DMS 273 treated with DMSO at 0.1 percent for 48 hours (cell line): ENCODE measurements around the gene EEA1.

Experiments used
- DNase-seq: peaks from one replicate; lab custom pipeline; 2025; lab: John Stamatoyannopoulos, UW

Gene EEA1

DNA sequence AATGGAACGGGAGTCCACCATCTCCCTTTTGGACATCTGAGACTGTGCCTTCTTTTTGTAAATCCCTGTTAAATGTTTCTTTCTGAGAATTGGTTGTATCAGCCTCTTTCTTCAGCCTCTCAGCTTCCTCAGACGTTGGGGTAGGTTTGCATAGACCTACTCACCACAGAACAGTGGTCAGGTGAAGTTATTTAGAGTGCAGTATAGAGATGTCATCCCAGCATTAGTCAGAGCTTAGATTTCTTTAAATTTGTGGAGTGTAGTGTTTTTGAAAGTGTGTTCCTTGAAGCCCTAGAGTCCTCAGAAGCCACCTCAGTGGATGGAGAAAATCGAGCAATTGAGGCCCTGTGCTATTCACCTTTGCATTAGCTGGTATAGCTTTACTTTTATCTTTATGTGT is 8.9 kb upstream of the EEA1 start:
- DNase-seq: no peak

DNA sequence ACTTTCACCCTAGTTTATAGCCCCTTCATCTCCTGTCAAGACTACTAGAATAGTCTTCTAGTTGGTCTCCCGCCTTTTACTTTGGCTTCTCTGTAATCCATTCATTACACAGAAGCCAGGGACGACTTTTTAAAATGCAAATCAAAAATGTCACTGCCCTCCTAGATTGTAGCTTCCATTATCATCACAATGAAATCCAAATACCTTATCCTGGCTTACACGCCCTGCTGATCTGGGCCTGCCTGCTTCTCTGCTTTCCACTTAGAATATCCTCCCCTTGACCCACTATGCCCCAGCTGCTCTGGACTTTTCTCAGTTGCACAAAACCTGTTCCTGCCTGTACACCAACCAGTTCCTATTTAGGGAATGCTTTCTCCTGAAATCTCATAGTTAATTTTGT is 4.5 kb upstream of the EEA1 start:
- DNase-seq: no peak

DNA sequence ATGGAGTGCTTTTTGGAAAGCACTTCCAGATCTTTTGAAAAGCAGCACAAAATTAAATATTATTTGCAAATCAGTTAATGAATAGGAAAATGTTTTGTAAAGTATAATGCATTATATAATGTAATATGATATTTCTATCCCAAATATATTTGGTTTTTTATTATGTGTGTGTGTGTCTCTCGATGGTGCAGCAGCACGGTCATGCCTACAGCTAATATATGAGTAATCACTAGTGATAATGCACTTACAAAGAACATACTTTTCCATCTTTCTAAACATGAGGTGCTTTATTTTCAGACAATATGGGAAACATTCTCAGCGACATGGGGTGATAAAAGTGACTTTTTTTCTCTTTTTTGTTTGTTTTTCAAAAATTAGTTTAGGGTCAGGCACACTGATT is 1.3 kb upstream of the EEA1 start:
- DNase-seq: no peak

DNA sequence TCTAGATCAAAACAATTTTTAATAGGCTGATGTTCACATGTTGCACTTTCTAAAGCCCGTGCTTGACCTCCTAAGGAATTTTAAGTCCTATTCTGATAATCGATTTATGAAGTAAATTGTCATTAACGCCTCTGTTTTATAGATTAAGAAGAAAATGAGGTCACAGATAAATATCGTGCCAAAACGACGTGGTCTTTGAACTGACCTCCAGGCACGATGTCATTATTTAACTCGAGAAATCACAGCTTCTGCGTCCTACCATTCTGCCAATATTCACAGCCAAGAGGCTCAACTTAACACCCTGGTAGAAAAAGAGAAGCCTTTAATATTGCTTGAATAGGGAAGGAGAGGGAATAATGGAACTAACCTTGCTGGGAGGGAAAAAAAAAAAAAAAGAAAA is 888 bp upstream of the EEA1 start:
- no peak for DNase-seq

DNA sequence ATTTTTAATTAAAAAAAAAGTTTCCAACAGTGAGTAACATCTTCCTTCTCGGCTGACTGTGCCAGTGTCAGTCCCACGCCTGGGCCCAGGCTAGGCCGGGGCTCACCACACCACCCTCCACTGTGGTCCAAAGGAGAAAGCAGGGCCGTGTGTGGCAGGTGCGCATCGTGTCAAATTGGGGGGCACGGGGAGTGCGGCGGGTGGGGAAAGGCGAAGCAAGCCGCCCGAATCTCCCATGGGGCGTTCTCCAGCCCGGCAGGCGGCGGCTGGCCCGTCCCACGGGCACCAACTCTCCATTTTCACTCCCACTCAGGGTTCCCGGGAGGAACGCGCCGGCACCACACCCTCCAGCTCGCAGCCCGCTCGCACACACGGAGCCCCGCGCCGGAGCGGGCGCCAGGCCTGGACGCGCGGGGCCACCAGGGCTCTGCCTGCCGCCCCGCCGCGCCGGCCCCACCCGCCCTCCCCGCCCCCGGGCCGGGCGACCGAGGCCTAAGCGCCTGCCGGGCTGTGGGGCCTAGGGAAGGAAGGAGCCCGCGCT is 604 bp downstream of the EEA1 start:
- DNase-seq: no peak

DNA sequence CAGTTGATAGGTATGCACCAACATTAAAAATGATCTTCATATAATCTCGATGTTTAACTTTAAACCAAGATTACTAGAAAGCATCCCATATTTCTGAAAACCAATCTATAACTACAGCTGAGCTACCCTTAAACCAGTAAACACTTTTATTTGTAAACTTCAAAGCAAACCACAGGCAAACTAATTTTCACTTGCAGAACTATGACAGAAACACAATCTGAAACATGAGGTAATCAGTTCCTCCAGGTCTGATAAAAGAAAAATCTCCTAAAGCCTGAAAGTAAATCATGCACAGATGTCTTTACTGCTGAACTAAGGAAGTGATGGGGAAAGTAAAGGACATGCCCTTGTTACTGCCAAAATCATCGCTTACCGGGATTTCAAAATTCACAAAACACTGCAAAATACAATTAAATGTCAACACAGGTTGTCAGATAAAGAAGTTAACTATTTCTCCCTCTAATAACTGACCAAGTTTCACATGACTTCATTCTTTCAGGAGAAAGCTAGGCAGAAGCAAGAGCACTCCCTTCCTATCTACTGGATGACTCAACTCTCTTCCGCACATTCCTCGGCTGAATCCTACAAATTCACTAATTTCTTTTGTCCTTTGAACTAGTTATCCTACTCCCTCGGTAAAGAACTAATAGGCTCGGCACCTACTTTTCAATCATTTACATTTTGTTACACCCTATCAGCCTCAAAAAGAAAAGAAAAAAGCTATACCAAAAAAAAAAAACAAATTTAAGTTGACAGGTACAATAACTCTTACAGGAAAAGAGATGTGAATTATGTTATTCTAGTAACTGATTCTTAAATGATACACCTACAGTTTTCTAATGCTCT is 1.4 kb downstream of the EEA1 start:
- DNase-seq: no peak

DNA sequence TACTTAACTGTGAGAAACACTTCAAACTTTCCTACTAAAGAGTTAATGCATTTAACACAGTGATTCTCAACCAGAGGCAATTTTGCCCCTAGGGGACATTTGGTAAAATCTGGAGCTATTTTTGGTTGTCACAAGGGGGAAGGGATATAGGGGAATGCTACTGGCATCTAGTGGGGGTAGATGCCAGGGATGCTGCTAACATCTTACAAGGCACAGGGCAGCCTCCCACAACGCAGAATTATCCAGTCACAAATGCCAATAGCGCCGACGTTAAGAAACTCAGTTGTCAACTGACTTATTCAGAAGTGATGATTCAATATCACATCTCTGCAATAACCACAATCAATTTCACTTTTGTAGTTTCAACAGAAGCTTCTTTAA is 2.0 kb downstream of the EEA1 start:
- DNase-seq: no peak

DNA sequence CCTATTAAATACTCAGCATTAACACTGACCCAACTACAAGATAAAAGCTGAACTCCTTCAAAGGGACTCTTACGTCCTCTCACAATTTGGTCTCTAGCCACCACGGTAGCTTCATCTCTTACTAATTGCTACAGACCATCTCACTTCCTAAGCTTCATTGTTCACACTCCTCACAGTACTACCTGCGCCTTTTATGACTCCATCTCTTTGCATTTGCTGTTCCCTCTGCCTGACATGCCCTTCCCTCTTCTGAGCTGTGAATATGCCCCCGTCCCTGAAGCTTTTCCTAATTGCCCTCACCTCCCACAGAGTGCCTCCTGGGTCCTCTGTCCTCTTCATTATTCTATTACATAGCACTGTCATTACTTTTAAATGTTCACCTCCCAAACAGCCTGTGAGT is 2.5 kb downstream of the EEA1 start:
- no peak for DNase-seq

DNA sequence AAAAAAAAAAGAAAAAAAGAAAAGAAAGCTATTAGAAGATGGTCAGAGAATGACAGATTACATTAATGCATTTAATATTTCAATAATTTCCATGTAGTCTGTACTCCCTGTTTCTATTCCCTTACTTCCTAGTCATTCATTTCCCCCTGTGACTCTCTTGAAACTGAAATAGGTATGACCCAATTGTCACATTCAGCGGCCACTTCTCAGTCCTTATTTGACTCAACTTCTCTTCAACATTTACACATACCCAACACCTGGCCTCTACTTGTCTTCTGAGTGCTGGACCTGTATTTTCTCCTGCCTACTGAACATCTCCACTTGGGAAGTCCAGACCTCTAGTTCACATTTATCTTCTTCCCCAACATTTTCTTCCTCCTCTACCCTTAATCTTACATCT is 7.2 kb downstream of the EEA1 start:
- DNase-seq: no peak

DNA sequence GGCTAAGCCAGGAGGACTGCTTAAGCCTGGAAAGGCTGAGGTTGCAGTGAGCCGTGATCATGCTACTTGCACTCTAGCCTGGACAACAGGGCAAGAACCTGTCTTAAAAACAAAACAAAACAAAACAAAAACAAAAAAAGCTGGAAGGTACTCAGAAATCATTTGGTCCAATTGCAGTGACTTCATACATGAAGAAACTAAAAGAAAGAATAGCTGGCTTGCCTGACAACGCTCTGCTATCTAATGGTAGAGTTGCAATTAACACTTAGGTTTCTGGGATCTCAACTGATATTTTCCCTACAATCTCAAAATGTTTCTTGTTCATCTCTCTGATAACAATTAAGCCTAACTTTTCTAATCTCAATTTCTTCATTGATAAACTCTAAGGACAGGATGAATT is 13.7 kb downstream of the EEA1 start:
- DNase-seq: no peak

DNA sequence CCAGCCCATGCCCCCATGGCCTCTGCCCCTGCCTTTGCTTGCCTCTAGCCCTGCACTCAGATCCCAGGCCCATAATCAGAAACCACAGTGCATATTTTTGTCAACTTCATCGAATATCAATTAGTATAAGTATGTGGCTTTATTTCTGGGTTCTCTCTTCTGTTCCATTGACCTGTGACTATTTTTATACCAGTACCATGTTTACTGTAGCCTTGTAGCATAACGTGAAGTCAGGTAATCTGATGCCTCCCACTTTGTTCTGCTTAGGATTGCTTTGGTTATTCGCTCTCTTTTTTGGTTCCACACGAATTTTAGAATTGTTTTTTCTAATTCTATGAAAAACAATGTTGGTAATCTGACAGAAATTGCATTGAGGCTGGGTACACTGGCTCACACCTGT is 14.9 kb downstream of the EEA1 start:
- DNase-seq: no peak

DNA sequence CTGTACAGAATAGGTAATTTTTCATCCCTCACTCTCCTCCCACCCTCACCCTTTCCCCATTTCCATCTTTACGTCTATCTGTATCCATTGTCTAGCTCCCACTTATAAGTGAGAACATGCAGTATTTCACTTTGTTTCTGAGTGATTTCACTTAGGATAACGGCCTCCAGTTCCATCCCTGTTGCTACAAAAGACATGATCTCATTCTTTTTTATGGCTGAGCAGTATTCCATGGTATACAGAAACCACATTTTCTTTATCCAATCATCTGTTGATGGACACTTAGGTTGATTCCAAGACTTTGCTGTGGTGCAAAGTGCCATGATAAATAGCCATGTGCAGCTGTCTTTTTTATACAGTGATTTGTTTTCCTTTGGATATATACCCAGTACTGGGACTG is 16.4 kb downstream of the EEA1 start:
- no peak for DNase-seq

DNA sequence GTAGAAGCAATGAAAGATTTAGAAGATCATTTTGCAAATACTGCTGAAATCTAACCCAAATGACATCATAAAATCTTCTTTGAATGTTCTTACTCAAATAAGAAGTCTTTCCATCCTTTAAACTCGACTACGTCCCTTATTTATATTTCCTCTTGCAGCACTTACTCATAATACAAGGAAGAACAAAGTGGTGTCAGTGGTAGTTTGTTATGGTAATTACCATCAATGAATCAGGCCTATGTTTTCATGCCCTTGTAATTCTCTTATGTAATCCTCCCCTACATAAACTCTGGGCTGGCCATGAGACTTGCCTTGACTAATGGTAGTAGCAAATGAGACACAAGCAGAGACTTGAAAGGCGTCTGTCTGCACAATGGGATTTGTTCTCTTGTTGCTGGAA is 17.0 kb downstream of the EEA1 start:
- no peak for DNase-seq

DNA sequence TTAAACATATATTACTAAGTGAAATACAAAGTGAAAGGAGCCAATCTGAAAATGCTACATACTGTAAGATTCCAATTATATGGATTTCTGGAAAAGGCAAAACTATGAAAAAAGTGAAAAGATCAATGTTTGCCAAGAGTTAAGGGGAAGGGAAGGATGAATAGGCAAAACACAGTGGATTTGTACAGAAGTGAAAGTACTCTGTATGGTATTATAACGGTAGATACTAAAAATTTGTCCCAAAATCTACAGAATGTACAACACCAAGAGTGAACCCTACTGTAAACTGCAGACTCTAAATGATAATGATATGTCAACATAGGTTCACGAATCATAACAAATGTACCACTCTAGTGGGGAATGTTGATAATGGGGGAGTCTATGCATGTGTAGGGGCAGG is 17.8 kb downstream of the EEA1 start:
- no peak for DNase-seq

DNA sequence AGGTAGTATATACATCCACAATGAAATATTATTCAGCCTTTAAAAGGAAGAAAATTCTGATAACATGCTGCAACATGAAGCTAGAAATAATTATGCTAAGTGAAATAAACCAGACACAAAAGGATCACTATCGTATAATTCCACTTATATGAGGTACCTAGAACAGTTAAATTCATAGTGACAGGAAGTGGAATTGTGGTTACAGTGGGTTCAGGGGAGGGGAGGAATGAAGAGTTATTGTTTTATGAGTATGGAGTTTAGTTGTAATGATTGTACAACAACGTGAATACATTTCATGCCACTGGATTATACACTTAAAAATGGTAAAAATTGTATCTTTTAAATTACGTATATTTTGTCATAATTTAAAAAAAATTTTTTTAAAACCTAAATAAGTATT is 21.0 kb downstream of the EEA1 start:
- DNase-seq: no peak

DNA sequence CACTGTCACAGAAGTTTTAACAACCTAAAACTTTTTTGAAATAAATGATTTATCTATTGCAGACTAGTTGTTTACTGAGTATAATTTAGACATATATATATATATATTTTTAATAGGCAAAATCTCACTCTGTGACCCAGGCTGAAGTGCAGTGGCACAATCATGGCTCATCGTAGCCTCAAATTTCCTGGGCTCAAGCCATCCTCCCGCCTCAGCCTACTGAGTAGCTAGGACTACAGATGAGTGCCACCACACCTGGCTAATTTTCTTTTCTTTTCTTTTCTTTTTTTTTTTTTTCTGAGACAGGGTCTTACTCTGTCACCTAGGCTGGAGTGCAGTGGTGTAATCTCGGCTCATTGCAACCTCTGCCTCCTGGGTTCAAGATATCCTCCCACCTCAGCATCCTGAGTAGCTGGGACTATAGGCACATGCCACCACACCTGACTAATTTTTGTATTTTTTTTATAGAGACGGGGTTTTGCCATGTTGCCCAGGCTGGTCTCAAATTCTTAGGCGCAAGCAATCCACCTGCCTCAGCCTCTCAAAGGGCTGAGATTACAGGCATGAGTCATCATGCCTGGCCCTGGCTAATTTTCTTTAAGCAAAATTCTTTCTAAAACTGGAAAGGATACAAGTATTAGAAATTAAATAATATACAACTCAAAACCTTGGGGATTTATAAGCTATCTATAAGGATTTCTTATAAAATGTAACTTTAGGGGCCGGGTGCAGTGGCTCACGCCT is 23.1 kb downstream of the EEA1 start:
- no peak for DNase-seq

DNA sequence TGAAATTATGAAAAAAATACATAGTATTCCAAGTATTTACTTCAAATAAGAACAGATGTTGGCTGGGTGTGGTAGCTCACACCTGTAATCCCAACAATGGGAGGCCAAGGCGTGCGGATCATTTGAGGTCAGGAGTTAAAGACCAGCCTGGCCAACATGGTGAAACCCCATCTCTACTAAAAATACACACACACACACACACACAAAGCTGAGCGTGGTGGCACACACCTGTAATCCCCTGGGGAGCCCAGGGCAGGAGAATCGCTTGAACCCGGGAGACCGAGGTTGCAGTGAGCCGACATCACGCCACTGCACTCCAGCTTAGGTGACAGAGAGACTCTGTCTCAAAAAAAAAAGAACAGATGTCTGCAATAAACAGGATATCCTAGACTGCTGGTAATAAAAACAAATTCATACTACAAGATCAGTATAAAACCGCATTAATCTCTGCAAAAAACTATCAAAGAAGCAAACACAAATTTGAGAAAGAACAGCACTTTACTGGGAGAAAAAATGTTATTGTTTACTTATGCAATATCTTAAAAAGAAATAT is 23.8 kb downstream of the EEA1 start:
- no peak for DNase-seq

DNA sequence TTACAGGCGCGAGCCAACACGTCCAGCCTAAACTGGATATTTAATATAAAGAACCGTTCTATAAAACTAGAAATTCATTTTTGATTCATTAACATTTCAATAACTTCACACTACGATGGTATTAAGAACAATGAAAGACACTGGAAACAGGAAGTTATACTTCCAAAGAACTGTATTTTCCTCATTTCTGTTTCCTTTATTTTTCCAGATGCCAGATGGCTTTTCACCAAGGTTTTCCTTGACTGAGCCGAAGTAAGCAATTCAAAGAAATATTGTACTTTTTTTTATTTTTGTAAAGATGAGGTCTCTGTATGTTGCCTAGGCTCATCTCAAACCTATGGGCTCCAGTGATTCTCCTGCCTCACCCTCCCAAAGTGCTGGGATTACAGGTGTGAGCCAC is 28.2 kb downstream of the EEA1 start:
- no peak for DNase-seq

DNA sequence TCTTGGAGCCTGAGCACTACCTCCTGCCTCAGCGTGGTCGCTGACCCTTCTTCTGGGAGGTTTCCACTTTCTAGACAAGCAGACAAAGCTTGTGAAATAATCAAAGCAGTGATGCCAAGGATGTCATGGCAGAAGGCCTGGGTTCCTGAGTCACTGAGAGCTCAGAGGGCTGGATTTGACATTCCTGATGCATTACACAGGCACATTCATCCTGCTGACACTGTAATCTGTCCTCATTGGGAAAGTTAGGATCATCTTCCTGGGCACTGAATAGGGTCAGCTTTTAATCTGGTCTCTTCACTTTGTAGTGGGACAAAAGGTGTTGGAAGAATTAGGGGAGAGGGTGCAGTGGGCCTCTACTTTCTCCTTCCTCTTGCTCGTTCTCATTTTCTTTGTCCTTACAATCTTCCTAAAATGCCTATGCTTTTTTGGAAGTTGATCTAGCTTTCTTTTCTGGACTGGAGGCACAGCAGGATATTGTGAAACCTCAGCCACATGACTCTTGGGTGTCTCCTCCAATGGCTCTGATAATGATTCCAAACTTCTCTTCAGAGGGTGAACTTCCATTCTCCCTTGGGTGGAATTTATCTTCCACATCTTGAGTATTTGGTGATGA is 29.6 kb downstream of the EEA1 start:
- DNase-seq: no peak

DNA sequence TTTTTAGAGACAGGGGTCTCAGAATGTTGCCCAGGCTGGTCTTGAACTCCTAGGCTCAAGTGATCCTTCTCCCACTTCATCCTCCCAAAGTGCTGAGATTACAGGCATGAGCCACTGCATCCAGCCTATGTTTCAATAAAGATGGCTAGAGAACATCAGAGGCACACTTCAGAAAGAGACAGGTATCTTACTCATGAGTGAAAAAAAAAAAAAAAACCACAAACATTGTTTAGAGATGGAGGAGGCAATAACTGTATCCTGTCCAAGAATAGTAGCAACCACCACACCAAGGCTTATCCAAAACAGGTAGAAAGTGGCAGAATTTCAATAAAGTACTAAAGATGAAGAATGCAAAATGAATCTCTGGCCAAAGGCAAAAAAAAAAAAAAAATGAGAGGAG is 30.3 kb downstream of the EEA1 start:
- DNase-seq: no peak

DNA sequence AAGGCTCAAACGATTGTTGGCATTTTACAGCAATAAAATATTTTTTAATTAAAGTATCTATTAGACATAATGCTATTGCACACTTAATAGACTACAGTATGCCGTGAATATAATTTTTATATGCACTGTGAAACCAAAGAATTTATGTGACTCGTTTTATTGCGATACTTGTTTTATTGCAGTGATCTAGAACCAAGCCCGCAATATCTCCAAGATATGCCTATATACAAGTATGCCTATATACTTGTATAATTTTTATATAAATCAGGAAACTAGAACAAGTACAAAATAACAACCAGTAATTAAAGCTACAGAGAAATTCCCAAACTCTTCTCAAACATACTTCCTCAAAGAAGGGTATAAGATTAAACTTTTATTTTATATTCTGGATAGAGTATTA is 31.3 kb downstream of the EEA1 start:
- DNase-seq: no peak

DNA sequence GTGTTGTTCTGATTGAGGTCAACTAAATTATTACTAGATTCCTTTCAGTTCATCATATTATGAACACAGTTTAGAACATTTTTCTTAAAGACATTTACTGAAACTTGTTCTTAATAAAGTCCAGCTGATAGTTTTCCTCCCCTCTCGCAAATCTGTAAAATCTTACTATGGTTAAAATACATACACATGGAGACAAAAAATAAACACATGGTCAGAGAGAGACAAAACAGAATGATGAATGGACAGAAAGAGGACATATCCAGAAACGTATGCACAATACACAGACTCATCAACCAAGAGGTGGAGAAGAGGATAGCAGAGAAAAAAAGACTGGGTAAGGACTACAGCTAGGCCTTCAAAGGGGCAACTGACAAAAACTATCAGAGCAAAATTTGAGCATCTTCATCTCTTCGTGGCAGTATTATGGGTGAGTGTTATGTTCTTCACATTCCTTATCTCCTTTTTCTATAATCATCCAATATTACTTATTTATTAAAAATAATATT is 38.4 kb downstream of the EEA1 start:
- DNase-seq: no peak

DNA sequence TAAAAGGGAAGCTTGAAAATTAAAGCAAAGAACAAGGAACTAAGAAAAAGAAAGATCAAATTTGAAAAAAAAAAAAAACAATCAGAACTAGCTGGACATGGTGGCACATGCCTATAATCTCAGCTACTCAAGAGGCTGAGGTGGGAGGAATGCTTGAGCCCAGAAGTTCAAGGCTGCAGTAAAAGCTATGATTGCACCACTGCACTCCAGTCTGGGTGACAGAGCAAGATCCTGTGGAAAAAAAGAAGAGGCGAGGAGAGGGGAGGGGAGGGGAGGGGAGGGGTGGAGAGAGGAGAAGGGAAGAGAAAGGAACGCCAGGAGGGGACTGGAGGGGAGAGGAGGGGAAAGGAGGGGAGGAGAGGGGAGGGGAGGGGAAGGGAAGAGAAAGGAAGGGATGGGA is 43.0 kb downstream of the EEA1 start:
- no peak for DNase-seq
